Upper lobe of left lung (tissue), 6 donors: Measurements from ENCODE around the gene SLC25A34. TPM values are rescaled to one million over a fixed set of nuclear protein-coding genes. Genes with fewer than 3 reads are reported as not detected.

ENCODE experiments used
- ATAC-seq, 2 donors: fragments of 200-7000 bp; cut with Tn5 transposase; one replicate each; pipeline ENCODE4 v1.9.1; 2022; ENCODE audit warnings: mild to moderate bottlenecking in 2 of 2, moderate library complexity in 2 of 2; ENCODE audit not compliant: low FRiP score in 2 of 2
- DNase-seq, 2 donors: peaks; one replicate each; pipeline ENCODE4 v3.0.0-alpha.2; 2019 to 2020
- H3K27ac ChIP-seq, 4 donors: fragments of 200-600 bp; sonication (generic); one replicate each; pipeline ENCODE4 v1.5.1; 2016 to 2019
- H3K27me3 ChIP-seq, 4 donors: fragments of 200-600 bp; sonication (generic); one replicate each; pipeline ENCODE4 v1.5.1; 2017 to 2019
- H3K36me3 ChIP-seq, 4 donors: fragments of 200-600 bp; sonication (generic); one replicate each; pipeline ENCODE4 v1.5.1; 2016 to 2019
- H3K4me1 ChIP-seq, 4 donors: fragments of 200-600 bp; sonication (generic); one replicate each; pipeline ENCODE4 v1.5.1; 2018 to 2019
- H3K4me3 ChIP-seq, 4 donors: fragments of 200-600 bp; sonication (generic); one replicate each; pipeline ENCODE4 v1.5.1; 2017 to 2019; ENCODE audit warnings: mild to moderate bottlenecking in 2 of 4, moderate library complexity in 1 of 4
- H3K9me3 ChIP-seq, 4 donors: fragments of 200-600 bp; sonication (generic); one replicate each; pipeline ENCODE4 v1.5.1; 2018 to 2019
- EP300 ChIP-seq, 4 donors: sonication (generic); formaldehyde crosslinking; IDR thresholded peaks; one replicate each; pipeline ENCODE4 v1.5.1; 2017; ENCODE audit warnings: antibody characterized with exemption in 4 of 4, control low read depth in 2 of 4
- POLR2A ChIP-seq, 4 donors: fragments of 450-650 bp; IDR thresholded peaks; one replicate each; pipeline ENCODE4 v1.5.1; 2016 to 2017; ENCODE audit warnings: antibody characterized with exemption in 4 of 4, mild to moderate bottlenecking in 2 of 4
- POLR2AphosphoS5 ChIP-seq, 2 donors: sonication (generic); formaldehyde crosslinking; IDR thresholded peaks; one replicate each; pipeline ENCODE4 v1.5.1; 2017; ENCODE audit warnings: antibody characterized with exemption in 2 of 2
- WGBS, 2 donors: methylation state at CpG; one replicate each; pipeline ENCODE4 v1.1.5; 2017 to 2018; 5-methylcytosine and 5-hydroxymethylcytosine counted together
- total RNA-seq, 6 donors: library from RNA; depleted of rRNA in 4 of 6; stranded (reverse); fragments of >200 nt in 4 of 6; gene quantifications; one replicate each; pipeline versions ENCODE4 v1.1.0 to v1.2.1, GENCODE V29; 2016 to 2021
- TF ChIP-seq, protein P1 (sequence below), 6 experiments: fragments of 450-650 bp in 4 of 6; fragments of 200-600 bp in 2 of 6; sonication (generic) in 2 of 6; IDR thresholded peaks; one replicate each; pipeline ENCODE4 v1.5.1; 2016 to 2019; ENCODE audit warnings: antibody characterized with exemption in 6 of 6
- donor health status: DM: no; HTN: no; CAD: no; lungs with moderate emphysema.
- donor health status: DM: no; HTN: yes; CAD: no; lungs with severe emphysema.

SLC25A34 gene
- total RNA-seq, 6 donors from 2014 or later, result 1.5 to 12.1 (median 4.3) TPM

DNA sequence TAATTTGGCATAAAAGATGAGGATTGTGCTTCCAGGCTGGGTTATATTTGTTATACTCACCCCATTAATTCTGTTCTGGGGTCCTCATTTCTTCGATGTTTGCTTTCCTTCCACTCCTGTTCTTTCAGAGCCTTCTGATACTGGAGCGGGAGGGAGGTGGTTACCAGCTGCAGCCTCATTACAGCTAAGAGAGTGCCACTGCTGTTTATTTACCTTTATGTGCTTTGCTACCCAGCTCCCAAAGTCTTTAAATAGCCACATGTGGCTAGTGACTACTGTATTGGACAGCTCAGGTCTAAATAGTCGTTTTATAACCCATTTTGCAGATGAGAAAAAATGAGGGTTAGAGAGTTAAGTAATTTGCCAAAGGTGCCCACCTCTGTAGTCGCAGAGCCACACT lies 26.8 kb upstream of the SLC25A34 start:
- Histone ChIP-seq H3K36me3 (no peaks in the 10 kb centered on the region), H3K4me3 (no peak overlapping the region), H3K9me3 (no peaks in the 10 kb centered on the region), H3K27me3 (no peaks in the 10 kb centered on the region), H3K4me1 (peaks cover 27 to 38% (median 30%) of the 10 kb centered on the region in 4 donors), H3K27ac (no peak overlapping the region)
- ATAC-seq (no peak), DNase-seq (no peak)
- TF ChIP-seq EP300 (IDR thresholded peaks at IDR 0.05), result no peak
- TF ChIP-seq POLR2AphosphoS5 (IDR thresholded peaks at IDR 0.05), result no peak
- TF ChIP-seq, protein P1, sequence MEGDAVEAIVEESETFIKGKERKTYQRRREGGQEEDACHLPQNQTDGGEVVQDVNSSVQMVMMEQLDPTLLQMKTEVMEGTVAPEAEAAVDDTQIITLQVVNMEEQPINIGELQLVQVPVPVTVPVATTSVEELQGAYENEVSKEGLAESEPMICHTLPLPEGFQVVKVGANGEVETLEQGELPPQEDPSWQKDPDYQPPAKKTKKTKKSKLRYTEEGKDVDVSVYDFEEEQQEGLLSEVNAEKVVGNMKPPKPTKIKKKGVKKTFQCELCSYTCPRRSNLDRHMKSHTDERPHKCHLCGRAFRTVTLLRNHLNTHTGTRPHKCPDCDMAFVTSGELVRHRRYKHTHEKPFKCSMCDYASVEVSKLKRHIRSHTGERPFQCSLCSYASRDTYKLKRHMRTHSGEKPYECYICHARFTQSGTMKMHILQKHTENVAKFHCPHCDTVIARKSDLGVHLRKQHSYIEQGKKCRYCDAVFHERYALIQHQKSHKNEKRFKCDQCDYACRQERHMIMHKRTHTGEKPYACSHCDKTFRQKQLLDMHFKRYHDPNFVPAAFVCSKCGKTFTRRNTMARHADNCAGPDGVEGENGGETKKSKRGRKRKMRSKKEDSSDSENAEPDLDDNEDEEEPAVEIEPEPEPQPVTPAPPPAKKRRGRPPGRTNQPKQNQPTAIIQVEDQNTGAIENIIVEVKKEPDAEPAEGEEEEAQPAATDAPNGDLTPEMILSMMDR (IDR thresholded peaks at IDR 0.05), result no peak
- TF ChIP-seq POLR2A (IDR thresholded peaks at IDR 0.05), result no peak
- WGBS, 2 donors, result 87 to 88% methylated on average over 4 of the region's 4 CpGs

DNA sequence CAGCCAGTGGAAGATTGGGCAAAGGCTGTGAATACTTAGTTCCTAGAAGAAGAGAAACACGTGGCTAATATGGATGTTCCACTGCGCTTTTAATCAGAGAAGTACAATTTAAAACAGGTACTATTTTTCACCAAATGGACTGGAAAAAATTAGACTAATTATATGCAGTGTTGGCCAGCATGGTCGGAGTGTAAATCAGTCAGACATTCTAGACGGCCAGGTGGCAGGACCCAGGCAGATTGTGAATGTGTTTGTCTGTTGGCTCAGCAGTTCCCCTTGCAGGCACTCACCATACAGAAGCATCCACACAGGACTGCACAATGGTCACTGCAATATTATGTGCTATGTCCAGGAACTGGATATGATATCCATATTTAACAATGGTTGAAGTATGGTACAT lies 23.9 kb upstream of the SLC25A34 start:
- Histone ChIP-seq H3K27ac (no peak overlapping the region), H3K4me3 (no peak overlapping the region), H3K9me3 (no peaks in the 10 kb centered on the region), H3K4me1 (peaks cover 21 to 47% (median 29%) of the 10 kb centered on the region in 4 donors), H3K27me3 (no peaks in the 10 kb centered on the region), H3K36me3 (peaks cover 5 to 15% (median 10%) of the 10 kb centered on the region in 4 donors)
- WGBS, 2 donors, result 72 to 93% methylated on average over 4 of the region's 4 CpGs
- DNase-seq, result no peak
- TF ChIP-seq POLR2AphosphoS5 (IDR thresholded peaks at IDR 0.05) (no peak), POLR2A (IDR thresholded peaks at IDR 0.05) (no peak), EP300 (IDR thresholded peaks at IDR 0.05) (no peak)
- TF ChIP-seq, protein P1 (IDR thresholded peaks at IDR 0.05), result no peak
- no peak for ATAC-seq

DNA sequence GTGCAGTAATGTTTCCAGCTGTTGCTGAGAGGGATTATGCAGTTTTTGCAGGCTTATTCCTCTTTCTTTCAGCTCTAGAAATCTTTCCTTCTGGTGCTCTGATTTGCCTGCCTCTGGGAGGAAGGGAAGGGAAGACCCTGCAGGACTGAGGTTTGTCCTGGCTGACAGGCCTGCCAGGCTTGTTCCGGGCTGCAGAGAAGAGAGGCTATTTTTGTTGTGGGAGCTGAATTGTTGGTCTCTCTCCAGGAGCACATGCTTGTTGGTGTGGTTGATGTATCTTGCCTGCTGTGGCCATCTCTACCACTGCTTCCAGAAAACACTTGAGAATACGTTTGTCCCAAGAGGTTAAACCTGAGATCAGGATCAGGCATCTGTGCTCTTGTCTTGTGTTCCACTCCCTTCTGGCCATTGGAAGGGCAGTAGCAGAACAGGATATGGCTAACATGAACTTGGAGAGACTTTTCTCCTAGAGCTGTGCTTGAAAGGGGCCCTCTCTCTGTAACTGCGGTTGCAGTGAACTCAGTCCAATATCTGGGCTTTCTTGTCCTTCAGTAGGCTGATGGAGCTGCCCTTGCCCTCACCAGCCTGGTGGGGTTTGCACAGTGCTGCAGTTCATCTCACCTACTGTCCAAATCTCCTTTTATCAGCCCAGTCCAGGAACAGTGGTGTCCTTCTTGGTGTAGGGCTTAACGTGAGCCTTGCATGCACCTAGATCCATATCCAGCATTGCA lies 21.5 kb upstream of the SLC25A34 start:
- TF ChIP-seq POLR2A (IDR thresholded peaks at IDR 0.05) (no peak), EP300 (IDR thresholded peaks at IDR 0.05) (peak in 1 of 4 donors; percentile 54), POLR2AphosphoS5 (IDR thresholded peaks at IDR 0.05) (peak; percentile 26 to 67)
- TF ChIP-seq, protein P1 (IDR thresholded peaks at IDR 0.05), result no peak
- no peaks in the 10 kb centered on the region for H3K9me3 ChIP-seq
- peak overlapping the region in 3 of 4 donors; percentile 53 to 73 (median 61) for H3K27ac ChIP-seq
- 46 to 63% methylated on average over 2 to 4 of the region's 4 CpGs for WGBS, 2 donors
- H3K36me3 ChIP-seq, result peaks cover 5 to 39% (median 30%) of the 10 kb centered on the region in 4 donors
- H3K4me3 ChIP-seq, result no peak overlapping the region
- H3K4me1 ChIP-seq, result peaks cover 31 to 47% (median 36%) of the 10 kb centered on the region in 4 donors
- DNase-seq (no peak), ATAC-seq (peak; percentile 32 to 39)
- H3K27me3 ChIP-seq, result no peaks in the 10 kb centered on the region

DNA sequence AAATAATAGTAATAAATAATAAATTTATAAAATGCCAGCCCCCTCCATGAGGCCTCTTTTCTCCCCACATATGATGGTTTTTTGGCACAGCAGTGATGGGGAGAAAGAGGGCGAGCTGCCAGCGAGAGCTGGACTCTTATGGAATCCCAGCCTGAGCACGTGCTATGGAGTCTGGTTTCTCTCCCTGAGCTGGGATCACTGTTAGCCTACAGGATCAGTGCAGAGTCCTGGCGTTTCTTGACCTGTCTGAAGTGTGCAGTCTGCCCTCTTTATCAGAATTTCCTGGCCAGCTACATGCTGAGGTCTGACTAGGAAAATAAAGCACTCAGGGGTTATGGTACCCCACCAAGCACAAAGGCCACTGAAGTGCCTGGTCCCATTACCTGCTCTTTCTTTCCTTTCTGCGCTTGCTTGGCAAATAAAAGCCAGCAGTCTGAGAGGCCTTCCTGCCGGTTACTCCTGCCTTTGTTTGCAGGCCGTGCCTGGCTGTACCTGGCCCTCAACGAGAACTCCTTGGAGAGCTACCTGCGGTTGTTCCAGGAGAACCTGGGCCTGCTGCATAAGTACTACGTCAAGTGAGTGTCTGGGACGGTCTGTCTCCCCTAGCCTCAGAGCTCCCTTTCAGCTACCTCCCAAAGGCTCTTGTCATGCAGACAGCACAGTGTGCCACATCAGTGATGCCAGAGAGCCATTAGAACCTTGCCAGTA lies 18.5 kb upstream of the SLC25A34 start:
- ATAC-seq (peak; percentile 44 to 73), DNase-seq (peak in 1 of 2 donors; percentile 87)

More for the DNA sequence above, 18.5 kb upstream of the SLC25A34 start:
- Histone ChIP-seq H3K9me3 (no peaks in the 10 kb centered on the region), H3K4me1 (peaks cover 31 to 43% (median 36%) of the 10 kb centered on the region in 4 donors), H3K4me3 (no peak overlapping the region), H3K27ac (peak overlapping the region; percentile 34 to 78 (median 72)), H3K27me3 (no peaks in the 10 kb centered on the region), H3K36me3 (peaks cover 11 to 67% (median 51%) of the 10 kb centered on the region in 4 donors)
- 75 to 76% methylated on average over 11 of the region's 11 CpGs for WGBS, 2 donors
- TF ChIP-seq POLR2AphosphoS5 (IDR thresholded peaks at IDR 0.05) (peak in 1 of 2 donors; percentile 24), POLR2A (IDR thresholded peaks at IDR 0.05) (peak in 1 of 4 donors; percentile 11), EP300 (IDR thresholded peaks at IDR 0.05) (no peak)
- TF ChIP-seq, protein P1 (IDR thresholded peaks at IDR 0.05), result no peak
